Activated CD4-positive, alpha-beta T cell treated with anti-CD3 and anti-CD28 coated beads for 4 hours (primary cell): ENCODE measurements around the gene PPFIA3.
"Not testable (repeated sequence)": the region's sequence is repeated elsewhere in the genome, so short reads cannot be mapped to it uniquely, and the experiment has no call there.

Experiments used
- DNase-seq, 2 donors: peaks; one replicate each; pipeline ENCODE4 v3.0.0-alpha.2; 2020

The PPFIA3 gene

GRCh38 chr19:49103331-49104085, 15.8 kb upstream of the PPFIA3 start:
- DNase-seq = no peak

- no peak for DNase-seq
These were observed 15.0 kb upstream of the PPFIA3 start for GRCh38 chr19:49104229-49104864.

GRCh38 chr19:49106648-49107135, 12.7 kb upstream of the PPFIA3 start:
- DNase-seq = peak; percentile 61 to 67

GRCh38 chr19:49107625-49108459, 11.5 kb upstream of the PPFIA3 start:
- no peak for DNase-seq

GRCh38 chr19:49109051-49109450, 10.3 kb upstream of the PPFIA3 start:
- DNase-seq = no peak

- DNase-seq = no peak
These were observed 9.6 kb upstream of the PPFIA3 start for GRCh38 chr19:49109569-49110233.

GRCh38 chr19:49110567-49110966, 8.8 kb upstream of the PPFIA3 start:
- DNase-seq = no peak

- no peak for DNase-seq
These were observed 7.9 kb upstream of the PPFIA3 start for GRCh38 chr19:49111218-49111998.

- DNase-seq = peak; percentile 67 to 69
These were observed 5.3 kb upstream of the PPFIA3 start, which contains the start of gene LIN7B for GRCh38 chr19:49113762-49114629. TSS of gene LIN7B (plus strand) at chr19:49114370. CDS start at chr19:49114405, 35 bp downstream.

- peak; percentile 52 to 61 for DNase-seq
These were observed 4.5 kb upstream of the PPFIA3 start for GRCh38 chr19:49114630-49115363.

GRCh38 chr19:49116544-49116943, 2.8 kb upstream of the PPFIA3 start:
- no peak for DNase-seq

- DNase-seq = no peak
These were observed 1.4 kb upstream of the PPFIA3 start for GRCh38 chr19:49117677-49118564.

GRCh38 chr19:49118565-49119410, 556 bp upstream of the PPFIA3 start, which contains the start of gene C19orf73:
TSS of gene C19orf73 (minus strand) at chr19:49119143. CDS start at chr19:49119022, 121 bp downstream.
- peak; percentile 95 to 97 for DNase-seq

- no peak for DNase-seq
These were observed 960 bp downstream of the PPFIA3 start for GRCh38 chr19:49120325-49120683.

- no peak for DNase-seq
These were observed 1.5 kb downstream of the PPFIA3 start for GRCh38 chr19:49120868-49121267.

- DNase-seq = not testable (repeated sequence)
These were observed 2.5 kb downstream of the PPFIA3 start for GRCh38 chr19:49121841-49122240.

- DNase-seq = not testable (repeated sequence)
These were observed 3.9 kb downstream of the PPFIA3 start for GRCh38 chr19:49123285-49123684.
